ENCODE measurements around the gene AQP5. TPM values are rescaled to one million over a fixed set of nuclear protein-coding genes. Genes with fewer than 3 reads are reported as not detected.

The AQP5 gene
- total and polyA plus RNA-seq, 2 of the 8 experiments (the other 6 are each of a cell fraction or from before 2014, with no cell fraction given): 2.5 to 3.2 TPM

GRCh38 chr12:49923880-49924556, 37.7 kb upstream of the AQP5 start (continued):
- TF ChIP-seq RAD21 (IDR thresholded peaks at IDR 0.05 in 1 of 2, conservative IDR thresholded peaks at IDR 0.05 in 1 of 2; ENCODE audit: low read depth in 2 of 2, low read length in 2 of 2): no peak
- no peak for TF ChIP-seq USF2 (IDR thresholded peaks at IDR 0.05; ENCODE audit: low read length)

Measured in H1 (cell line).